ENCODE results near the gene DGKK. TPM values are rescaled to one million over a fixed set of nuclear protein-coding genes. Genes with fewer than 3 reads are reported as not detected.

The DGKK gene
- total and polyA plus RNA-seq, 2 of the 4 experiments (the other 2 are of a cell fraction), result not detected

DNA sequence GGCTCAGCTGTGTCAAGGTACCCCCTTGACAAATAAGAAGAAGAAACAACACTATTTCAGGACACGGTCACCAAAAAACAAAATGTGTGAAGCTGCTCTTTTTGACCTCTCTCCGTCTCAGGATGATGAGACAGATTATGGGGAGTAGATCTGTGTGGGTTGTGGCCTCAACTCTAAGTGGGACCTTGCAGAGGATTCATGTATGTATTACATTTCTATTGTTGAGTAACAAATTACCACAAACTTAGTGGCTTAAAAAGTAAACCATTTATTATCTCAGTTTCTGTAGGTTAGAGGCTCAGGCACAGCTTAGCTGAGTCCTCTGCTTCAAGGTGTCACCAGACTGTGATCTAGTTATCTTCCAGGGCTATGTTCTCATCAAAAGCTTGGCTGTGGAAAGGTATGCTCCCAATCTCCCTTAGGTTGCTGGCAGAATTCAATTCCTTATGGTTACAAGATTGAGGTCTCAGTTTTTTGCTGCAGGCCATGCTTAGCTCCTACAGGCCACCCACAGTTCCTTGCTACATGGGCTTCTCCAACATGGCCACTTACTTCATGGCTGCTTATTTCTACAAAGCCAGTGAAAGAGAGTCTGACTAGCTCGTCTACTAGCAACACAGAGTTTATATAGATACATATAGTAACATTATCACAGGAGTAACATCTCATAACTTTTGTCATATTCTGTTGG lies 28.1 kb downstream of the DGKK start:
- no peak overlapping the region for H3K18ac ChIP-seq (ENCODE audit: low read depth, low read length)
- no peak overlapping the region for H3K4me3 ChIP-seq (ENCODE audit: insufficient read depth, low read depth, low read length)
- no peaks in the 10 kb centered on the region for H3K36me3 ChIP-seq (ENCODE audit: control insufficient read depth, insufficient read depth, low read length)
- ChIA-PET POLR2A (ENCODE audit: unreplicated experiment) (interaction anchor here (0.6 kb wide), 1 partner anchor 604 kb away, joined by 4 read pairs; no protein-coding TSS in a partner anchor), CTCF (no interaction called here)
- H2BK20ac ChIP-seq (ENCODE audit: low read depth, low read length), result no peak overlapping the region
- H3K23ac ChIP-seq (ENCODE audit: low read depth, low read length), result no peak overlapping the region
- H2BK120ac ChIP-seq (ENCODE audit: low read depth, low read length), result no peak overlapping the region
- in situ Hi-C loops (cut with MboI; ENCODE audit: low sequenced_read_pairs) (no loop called here), intact Hi-C loops (cut with micrococcal nuclease) (no loop called here), dilution Hi-C loops (cut with HindIII; ENCODE audit: low sequenced_read_pairs, unreplicated experiment) (no loop called here)
- TF ChIP-seq RAD21 (IDR thresholded peaks at IDR 0.05; ENCODE audit: low read length), result no peak
- TF ChIP-seq, protein P1, sequence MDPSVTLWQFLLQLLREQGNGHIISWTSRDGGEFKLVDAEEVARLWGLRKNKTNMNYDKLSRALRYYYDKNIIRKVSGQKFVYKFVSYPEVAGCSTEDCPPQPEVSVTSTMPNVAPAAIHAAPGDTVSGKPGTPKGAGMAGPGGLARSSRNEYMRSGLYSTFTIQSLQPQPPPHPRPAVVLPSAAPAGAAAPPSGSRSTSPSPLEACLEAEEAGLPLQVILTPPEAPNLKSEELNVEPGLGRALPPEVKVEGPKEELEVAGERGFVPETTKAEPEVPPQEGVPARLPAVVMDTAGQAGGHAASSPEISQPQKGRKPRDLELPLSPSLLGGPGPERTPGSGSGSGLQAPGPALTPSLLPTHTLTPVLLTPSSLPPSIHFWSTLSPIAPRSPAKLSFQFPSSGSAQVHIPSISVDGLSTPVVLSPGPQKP (IDR thresholded peaks at IDR 0.05; ENCODE audit: borderline replicate concordance, low read depth, low read length), result no peak
- TF ChIP-seq, protein P2, sequence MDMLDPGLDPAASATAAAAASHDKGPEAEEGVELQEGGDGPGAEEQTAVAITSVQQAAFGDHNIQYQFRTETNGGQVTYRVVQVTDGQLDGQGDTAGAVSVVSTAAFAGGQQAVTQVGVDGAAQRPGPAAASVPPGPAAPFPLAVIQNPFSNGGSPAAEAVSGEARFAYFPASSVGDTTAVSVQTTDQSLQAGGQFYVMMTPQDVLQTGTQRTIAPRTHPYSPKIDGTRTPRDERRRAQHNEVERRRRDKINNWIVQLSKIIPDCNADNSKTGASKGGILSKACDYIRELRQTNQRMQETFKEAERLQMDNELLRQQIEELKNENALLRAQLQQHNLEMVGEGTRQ (IDR thresholded peaks at IDR 0.05; ENCODE audit: low read depth, low read length), result no peak
- no peak for TF ChIP-seq BHLHE40 (IDR thresholded peaks at IDR 0.05; ENCODE audit: low read depth, low read length)
- TF ChIP-seq NFE2L2 (IDR thresholded peaks at IDR 0.05; ENCODE audit: low read depth, low read length), result no peak
- TF ChIP-seq RFX5 (IDR thresholded peaks at IDR 0.05; ENCODE audit: low read depth, low read length), result no peak
- no peak for TF ChIP-seq FOS (IDR thresholded peaks at IDR 0.05; ENCODE audit: low read depth, low read length)
- TF ChIP-seq CEBPB (IDR thresholded peaks at IDR 0.05; ENCODE audit: low read depth, low read length), result no peak
- no peak for TF ChIP-seq RCOR1 (IDR thresholded peaks at IDR 0.05; ENCODE audit: insufficient replicate concordance, low read length)
- TF ChIP-seq MAFK (IDR thresholded peaks at IDR 0.05; ENCODE audit: low read depth, low read length), result no peak
- TF ChIP-seq CHD1 (IDR thresholded peaks at IDR 0.05; ENCODE audit: low read depth, low read length), result no peak
- H4K8ac ChIP-seq (ENCODE audit: low read depth in 2 of 2, low read length in 2 of 2), result no peak overlapping the region
- no peak overlapping the region for H2AK9ac ChIP-seq (replicated peaks; ENCODE audit: low read depth, low read length, poor library complexity)
- H3K9me3 ChIP-seq (ENCODE audit: control insufficient read depth, insufficient read depth, low read length), result no peaks in the 10 kb centered on the region
- no peak overlapping the region for H4K5ac ChIP-seq (ENCODE audit: low read depth, low read length)
- DNase-seq (no peak), ATAC-seq (ENCODE audit: low read depth) (no peak)
- H3K9me1 ChIP-seq (ENCODE audit: insufficient read depth, low read length), result no peaks in the 10 kb centered on the region
- no peak overlapping the region for H4K91ac ChIP-seq (ENCODE audit: insufficient read depth, low read depth, low read length)
- no peaks in the 10 kb centered on the region for H3K4me1 ChIP-seq (ENCODE audit: control insufficient read depth, insufficient read depth, low read length)
- H2BK15ac ChIP-seq (ENCODE audit: low read depth, low read length), result no peak overlapping the region
- no peak overlapping the region for H3K9ac ChIP-seq (ENCODE audit: low read depth, low read length)
- H3K79me1 ChIP-seq (ENCODE audit: low read depth in 1 of 2, low read length in 2 of 2), result no peaks in the 10 kb centered on the region
- no peaks in the 10 kb centered on the region; the same call in 1 of the 2 replicates for H3K27me3 ChIP-seq (ENCODE audit: control insufficient read depth, insufficient read depth, low read length)
- no peak overlapping the region for H3K4ac ChIP-seq (ENCODE audit: low read depth, low read length)
- BruUV-seq (replicated peaks), result no TSS peak
- H2AK5ac ChIP-seq (ENCODE audit: low read depth, low read length), result no peak overlapping the region
- H3K4me2 ChIP-seq (ENCODE audit: low read depth, low read length), result no peak overlapping the region
- WGBS, 2 experiments (ENCODE audit: extremely low coverage in 2 of 2, insufficient read length in 1 of 2), result no CpG with 5 or more reads among the region's 3 CpGs
- no peaks in the 10 kb centered on the region for H4K20me1 ChIP-seq (ENCODE audit: insufficient read depth, low read length)
- H2BK5ac ChIP-seq (ENCODE audit: low read depth, low read length, poor library complexity, severe bottlenecking), result no peak overlapping the region
- no peak overlapping the region for H3K14ac ChIP-seq (replicated peaks; ENCODE audit: low read depth, low read length)
- no peak overlapping the region for H3K27ac ChIP-seq (ENCODE audit: insufficient read depth, low read length)
- no peak overlapping the region for H2AFZ ChIP-seq (replicated peaks; ENCODE audit: low read length, poor library complexity)
- H3K56ac ChIP-seq (ENCODE audit: extremely low read depth, insufficient read depth, low read length), result no peak overlapping the region

Measured in IMR-90 (cell line).